ENCODE data around the gene PPP1R2B. TPM values are rescaled to one million over a fixed set of nuclear protein-coding genes. Genes with fewer than 3 reads are reported as not detected.
A peak's percentile ranks its signal among the peaks of the same experiment; 100 is the strongest.
"Not testable (repeated sequence)": the region's sequence is repeated elsewhere in the genome, so short reads cannot be mapped to it uniquely, and the experiment has no call there.

Gene PPP1R2B
- total RNA-seq, 2 experiments from 2014 or later: 0.13 TPM

DNA sequence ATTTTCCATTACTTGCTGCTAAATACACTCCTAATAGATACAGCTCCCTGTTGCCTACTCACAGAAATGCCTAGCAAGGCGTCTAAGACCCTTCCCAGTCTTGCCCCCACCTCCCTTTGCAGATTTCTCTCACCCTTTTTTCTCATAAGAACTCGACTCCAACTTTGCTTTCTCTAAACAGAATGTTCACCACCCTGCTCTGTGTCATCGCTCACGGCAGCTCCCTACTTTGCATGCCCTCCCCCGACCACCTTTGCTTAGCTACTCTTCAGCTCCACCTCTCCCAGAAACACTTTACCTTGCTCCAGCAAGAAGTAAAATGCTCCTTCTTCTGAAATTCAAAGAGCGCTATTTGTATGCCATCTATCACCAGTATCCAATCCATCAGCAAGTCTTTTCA is 15.2 kb upstream of the PPP1R2B start:
- ChIA-PET CTCF (interaction anchor here (1.0 kb wide), 1 partner anchor 100 kb away, joined by 3 read pairs; no protein-coding TSS in a partner anchor), POLR2A (no interaction called here)
- H3K27me3 Mint-ChIP-seq (ENCODE audit: low read depth): no peaks in the 10 kb centered on the region
- H3K4me1 Mint-ChIP-seq (ENCODE audit: low read depth): peaks cover 10% of the 10 kb centered on the region
- no peak for ATAC-seq
- no peak for DNase-seq
- H3K36me3 Mint-ChIP-seq (ENCODE audit: low read depth): no peaks in the 10 kb centered on the region
- H3K9me3 Mint-ChIP-seq (ENCODE audit: insufficient read depth): no peaks in the 10 kb centered on the region
- no peak overlapping the region for H3K27ac Mint-ChIP-seq
- no peak overlapping the region for H3K4me3 Mint-ChIP-seq

DNA sequence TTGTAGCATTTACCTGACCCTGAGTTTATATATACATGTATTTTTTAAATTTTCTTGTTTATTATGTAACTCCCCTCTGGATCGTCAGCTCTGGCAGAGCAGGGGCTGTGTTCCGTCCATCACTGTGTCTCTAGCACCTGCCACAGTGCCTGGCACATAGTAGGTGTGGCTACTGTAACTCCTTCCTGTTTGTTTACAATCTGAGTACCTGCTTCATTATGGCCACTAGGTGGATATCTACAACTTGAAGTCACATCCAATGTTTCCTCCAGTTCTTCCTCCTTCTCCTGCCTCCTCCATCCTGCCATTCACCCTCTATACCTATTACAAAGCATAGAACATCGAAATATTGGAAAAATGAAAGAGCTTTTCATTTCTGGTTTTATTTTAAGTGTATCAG is 14.2 kb upstream of the PPP1R2B start:
- no peak overlapping the region for H3K27ac Mint-ChIP-seq
- H3K27me3 Mint-ChIP-seq (ENCODE audit: low read depth): no peaks in the 10 kb centered on the region
- no peak for DNase-seq
- H3K4me3 Mint-ChIP-seq: no peak overlapping the region
- no peak for ATAC-seq
- H3K36me3 Mint-ChIP-seq (ENCODE audit: low read depth): no peaks in the 10 kb centered on the region
- H3K9me3 Mint-ChIP-seq (ENCODE audit: insufficient read depth): no peaks in the 10 kb centered on the region
- POLR2A ChIA-PET: no interaction called here
- peaks cover 10% of the 10 kb centered on the region for H3K4me1 Mint-ChIP-seq (ENCODE audit: low read depth)
- CTCF ChIA-PET: interaction anchor here (0.6 to 1.2 kb wide), 16 partner anchors 10 to 296 kb away, joined by 3 to 9 read pairs (median 4); no protein-coding TSS in a partner anchor

- Mint-ChIP-seq H3K9me3 (ENCODE audit: insufficient read depth) (no peaks in the 10 kb centered on the region), H3K27ac (no peak overlapping the region), H3K4me3 (no peak overlapping the region), H3K27me3 (ENCODE audit: low read depth) (no peaks in the 10 kb centered on the region), H3K4me1 (ENCODE audit: low read depth) (peaks cover 10% of the 10 kb centered on the region), H3K36me3 (ENCODE audit: low read depth) (no peaks in the 10 kb centered on the region)
- ATAC-seq (no peak), DNase-seq (no peak)
- ChIA-PET CTCF (interaction anchor here (0.9 to 1.7 kb wide), 6 partner anchors 79 to 288 kb away, joined by 3 to 9 read pairs (median 4); no protein-coding TSS in a partner anchor), POLR2A (interaction anchor here (0.7 kb wide), 1 partner anchor 21 kb away, joined by 4 read pairs; no protein-coding TSS in a partner anchor)
Measured at GRCh38 chr5:156836846-156837245, 13.2 kb upstream of the PPP1R2B start.

GRCh38 chr5:156838961-156839360 is 11.1 kb upstream of the PPP1R2B start:
- Mint-ChIP-seq H3K36me3 (ENCODE audit: low read depth) (no peaks in the 10 kb centered on the region), H3K4me3 (no peak overlapping the region), H3K4me1 (ENCODE audit: low read depth) (peaks cover 10% of the 10 kb centered on the region), H3K27me3 (ENCODE audit: low read depth) (peaks cover 3% of the 10 kb centered on the region), H3K27ac (no peak overlapping the region), H3K9me3 (ENCODE audit: insufficient read depth) (no peaks in the 10 kb centered on the region)
- no peak for ATAC-seq
- POLR2A ChIA-PET: no interaction called here
- CTCF ChIA-PET: no interaction called here
- no peak for DNase-seq

DNA sequence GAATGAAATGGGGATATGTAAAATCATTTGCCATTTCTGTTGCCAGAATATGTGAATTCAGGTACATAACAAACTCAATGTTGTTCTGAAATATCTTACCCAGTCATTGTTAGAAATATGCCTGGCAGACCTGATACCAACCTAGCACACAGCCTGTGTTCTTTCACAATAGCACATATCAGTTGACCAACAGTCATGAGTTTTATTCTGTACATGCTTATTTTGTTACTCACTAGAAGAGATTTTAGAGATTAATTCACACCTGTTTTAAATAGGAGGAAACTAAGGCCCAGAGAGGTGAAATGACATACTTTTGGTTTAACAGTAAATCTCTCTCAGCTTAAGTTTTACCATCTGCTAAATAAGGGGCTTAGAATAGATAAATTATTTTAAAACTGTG is 8.4 kb upstream of the PPP1R2B start:
- Mint-ChIP-seq H3K4me1 (ENCODE audit: low read depth) (peaks cover 3% of the 10 kb centered on the region), H3K9me3 (ENCODE audit: insufficient read depth) (no peaks in the 10 kb centered on the region), H3K27me3 (ENCODE audit: low read depth) (peaks cover 3% of the 10 kb centered on the region), H3K4me3 (no peak overlapping the region), H3K27ac (no peak overlapping the region), H3K36me3 (ENCODE audit: low read depth) (no peaks in the 10 kb centered on the region)
- DNase-seq: no peak
- ATAC-seq: no peak
- ChIA-PET CTCF (no interaction called here), POLR2A (no interaction called here)

- CTCF ChIA-PET: no interaction called here
- peaks cover 12% of the 10 kb centered on the region for H3K36me3 Mint-ChIP-seq (ENCODE audit: low read depth)
- no peak for ATAC-seq
Measured at GRCh38 chr5:156846914-156847313, 3.2 kb upstream of the PPP1R2B start.

DNA sequence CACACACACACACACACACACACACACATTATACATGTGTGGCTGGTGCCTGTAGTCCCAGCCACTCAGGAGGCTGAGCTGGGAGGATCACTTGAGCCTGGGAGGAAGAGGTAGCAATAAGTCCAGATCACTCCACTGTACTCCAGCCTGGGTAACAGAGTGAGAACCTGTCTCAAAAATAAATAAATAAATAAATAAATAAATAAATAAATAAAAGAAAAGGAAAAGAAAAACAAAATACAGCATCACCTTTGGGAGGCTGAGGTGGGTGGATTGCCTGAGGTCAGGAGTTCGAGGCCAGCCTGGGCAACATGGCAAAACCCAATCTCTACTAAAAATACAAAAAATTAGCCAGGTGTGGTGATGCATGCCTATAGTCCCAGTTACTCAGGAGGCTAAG is 1.6 kb upstream of the PPP1R2B start:
- ATAC-seq; H3K27ac Mint-ChIP-seq; H3K4me3 Mint-ChIP-seq; H3K4me1 Mint-ChIP-seq (ENCODE audit: low read depth); POLR2A ChIA-PET; DNase-seq; CTCF ChIA-PET; H3K9me3 Mint-ChIP-seq (ENCODE audit: insufficient read depth): not testable (repeated sequence)
- Mint-ChIP-seq H3K27me3 (ENCODE audit: low read depth) (peaks cover 19% of the 10 kb centered on the region), H3K36me3 (ENCODE audit: low read depth) (peaks cover 12% of the 10 kb centered on the region)

More at GRCh38 chr5:156846914-156847313, 3.2 kb upstream of the PPP1R2B start:
- H3K9me3 Mint-ChIP-seq (ENCODE audit: insufficient read depth): peaks cover 6% of the 10 kb centered on the region
- peaks cover 16% of the 10 kb centered on the region for H3K27me3 Mint-ChIP-seq (ENCODE audit: low read depth)
- peaks cover 8% of the 10 kb centered on the region for H3K4me1 Mint-ChIP-seq (ENCODE audit: low read depth)
- no peak overlapping the region for H3K27ac Mint-ChIP-seq
- H3K4me3 Mint-ChIP-seq: no peak overlapping the region
- no peak for DNase-seq
- POLR2A ChIA-PET: no interaction called here

GRCh38 chr5:156851880-156852279 is 1.8 kb downstream of the PPP1R2B start:
- H3K36me3 Mint-ChIP-seq (ENCODE audit: low read depth): peaks cover 30% of the 10 kb centered on the region
- peaks cover 33% of the 10 kb centered on the region for H3K9me3 Mint-ChIP-seq (ENCODE audit: insufficient read depth)
- ChIA-PET CTCF (interaction anchor here (1.7 kb wide), 1 partner anchor 28 kb away, joined by 4 read pairs; no protein-coding TSS in a partner anchor), POLR2A (no interaction called here)
- H3K27ac Mint-ChIP-seq: no peak overlapping the region
- H3K4me1 Mint-ChIP-seq (ENCODE audit: low read depth): peaks cover 7% of the 10 kb centered on the region
- H3K4me3 Mint-ChIP-seq: no peak overlapping the region
- peaks cover 19% of the 10 kb centered on the region for H3K27me3 Mint-ChIP-seq (ENCODE audit: low read depth)
- no peak for DNase-seq
- no peak for ATAC-seq

GRCh38 chr5:156853055-156853454 is 3.0 kb downstream of the PPP1R2B start:
- H3K4me3 Mint-ChIP-seq; POLR2A ChIA-PET; H3K27ac Mint-ChIP-seq; H3K4me1 Mint-ChIP-seq (ENCODE audit: low read depth); DNase-seq; ATAC-seq: not testable (repeated sequence)
- CTCF ChIA-PET: interaction anchor here (1.7 kb wide), 1 partner anchor 27 kb away, joined by 4 read pairs; no protein-coding TSS in a partner anchor
- Mint-ChIP-seq H3K36me3 (ENCODE audit: low read depth) (peaks cover 30% of the 10 kb centered on the region), H3K9me3 (ENCODE audit: insufficient read depth) (peaks cover 33% of the 10 kb centered on the region), H3K27me3 (ENCODE audit: low read depth) (peaks cover 22% of the 10 kb centered on the region)

- POLR2A ChIA-PET: no interaction called here
- H3K4me1 Mint-ChIP-seq (ENCODE audit: low read depth): peaks cover 35% of the 10 kb centered on the region
- ATAC-seq: no peak
- DNase-seq: no peak
- CTCF ChIA-PET: interaction anchor here (1.4 kb wide), 1 partner anchor 69 kb away, joined by 3 read pairs; no protein-coding TSS in a partner anchor
- H3K9me3 Mint-ChIP-seq (ENCODE audit: insufficient read depth): peaks cover 8% of the 10 kb centered on the region
- H3K4me3 Mint-ChIP-seq: no peak overlapping the region
- peaks cover 3% of the 10 kb centered on the region for H3K27me3 Mint-ChIP-seq (ENCODE audit: low read depth)
- no peak overlapping the region for H3K27ac Mint-ChIP-seq
- peaks cover 14% of the 10 kb centered on the region for H3K36me3 Mint-ChIP-seq (ENCODE audit: low read depth)
Measured at GRCh38 chr5:156865427-156865826, 15.3 kb downstream of the PPP1R2B start.

- ATAC-seq (no peak), DNase-seq (no peak)
- Mint-ChIP-seq H3K27ac (peak overlapping the region; percentile 72), H3K36me3 (ENCODE audit: low read depth) (peaks cover 35% of the 10 kb centered on the region), H3K9me3 (ENCODE audit: insufficient read depth) (peaks cover 28% of the 10 kb centered on the region), H3K4me1 (ENCODE audit: low read depth) (peaks cover 18% of the 10 kb centered on the region), H3K4me3 (no peak overlapping the region), H3K27me3 (ENCODE audit: low read depth) (no peaks in the 10 kb centered on the region)
- ChIA-PET POLR2A (interaction anchor here (1.0 kb wide), 1 partner anchor 273 kb away, joined by 3 read pairs; the partner anchor contains the start of gene MED7), CTCF (no interaction called here)
Measured at GRCh38 chr5:156870498-156870839, 20.4 kb downstream of the PPP1R2B start.

DNA sequence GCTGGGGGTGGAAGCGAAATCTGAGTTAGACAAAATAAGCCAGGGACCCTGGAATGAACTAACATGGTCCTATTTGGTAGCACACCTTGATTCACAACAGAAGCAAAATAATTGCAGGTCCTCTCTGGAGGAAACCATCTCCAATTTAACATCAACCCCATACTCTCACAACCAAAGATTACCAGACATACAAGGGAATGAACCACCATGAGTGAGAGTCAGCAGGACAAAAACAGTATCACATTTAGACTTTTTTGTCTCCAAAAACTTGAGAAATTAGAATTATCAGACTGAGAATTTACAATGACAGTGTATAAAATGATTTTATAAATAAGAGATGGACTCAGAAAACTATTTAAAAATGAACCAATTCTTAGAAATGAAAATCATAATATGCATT is 21.1 kb downstream of the PPP1R2B start:
- ChIA-PET CTCF (no interaction called here), POLR2A (no interaction called here)
- Mint-ChIP-seq H3K4me1 (ENCODE audit: low read depth) (peaks cover 16% of the 10 kb centered on the region), H3K4me3 (no peak overlapping the region), H3K27me3 (ENCODE audit: low read depth) (no peaks in the 10 kb centered on the region), H3K27ac (no peak overlapping the region), H3K36me3 (ENCODE audit: low read depth) (peaks cover 35% of the 10 kb centered on the region), H3K9me3 (ENCODE audit: insufficient read depth) (peaks cover 28% of the 10 kb centered on the region)
- no peak for ATAC-seq
- no peak for DNase-seq
